Limb (tissue), 2 donors: Measurements from ENCODE around the gene FAM161A.
"Not testable (repeated sequence)": the region's sequence is repeated elsewhere in the genome, so short reads cannot be mapped to it uniquely, and the experiment has no call there.

Experiments used
- DNase-seq, 2 donors: peaks; one replicate each; pipeline ENCODE4 v3.0.0-alpha.2; 2016; ENCODE audit errors: extremely low spot score in 2 of 2

Gene FAM161A

GRCh38 chr2:61853847-61854563, at the start of gene FAM161A:
FAM161A (minus strand) TSS chr2:61854060; CDS start chr2:61854041, 19 bp downstream.
- DNase-seq: peak; percentile 91 to 92

GRCh38 chr2:61900281-61900680, 46.4 kb upstream of the FAM161A start:
- no peak for DNase-seq

- DNase-seq: peak in 1 of 2 donors; percentile 10
Measured at GRCh38 chr2:61898810-61899209, 45.0 kb upstream of the FAM161A start.

- peak; percentile 88 to 97 for DNase-seq
Measured at GRCh38 chr2:61888267-61889055, 34.6 kb upstream of the FAM161A start, which contains the start of gene CCT4. CCT4 (minus strand) TSS chr2:61888656; CDS start chr2:61888507, 149 bp downstream.

GRCh38 chr2:61887717-61888266, 33.9 kb upstream of the FAM161A start:
- no peak for DNase-seq

- DNase-seq: no peak
Measured at GRCh38 chr2:61885896-61886603, 32.2 kb upstream of the FAM161A start.

GRCh38 chr2:61882850-61883249, 29.0 kb upstream of the FAM161A start:
- no peak for DNase-seq

GRCh38 chr2:61879351-61879750, 25.5 kb upstream of the FAM161A start:
- DNase-seq: not testable (repeated sequence)

GRCh38 chr2:61878761-61879160, 24.9 kb upstream of the FAM161A start:
- DNase-seq: no peak

- DNase-seq: no peak
Measured at GRCh38 chr2:61877571-61878245, 23.8 kb upstream of the FAM161A start.

DNA sequence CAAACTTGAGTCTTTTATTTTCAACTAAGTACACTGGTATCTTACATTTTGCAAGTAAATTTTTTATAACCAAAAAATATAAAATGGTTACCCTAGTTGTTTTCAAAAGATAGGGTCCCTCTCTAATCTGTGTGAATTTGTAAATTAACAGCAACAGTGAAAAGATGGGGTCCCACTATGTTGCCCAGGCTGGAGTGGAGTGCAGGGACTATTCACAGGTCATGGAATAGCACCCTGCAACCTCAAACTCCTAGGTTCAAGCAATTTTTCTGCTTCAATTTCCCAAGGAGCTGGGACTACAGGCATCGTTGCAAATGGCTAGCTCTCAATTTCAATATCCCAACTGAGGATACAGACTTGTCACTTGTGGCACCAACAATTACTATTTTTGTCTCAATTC, 22.5 kb upstream of the FAM161A start:
- DNase-seq: no peak

GRCh38 chr2:61866482-61867089, 12.7 kb upstream of the FAM161A start:
- DNase-seq: not testable (repeated sequence)

- DNase-seq: no peak
Measured at GRCh38 chr2:61862085-61862484, 8.2 kb upstream of the FAM161A start.

DNA sequence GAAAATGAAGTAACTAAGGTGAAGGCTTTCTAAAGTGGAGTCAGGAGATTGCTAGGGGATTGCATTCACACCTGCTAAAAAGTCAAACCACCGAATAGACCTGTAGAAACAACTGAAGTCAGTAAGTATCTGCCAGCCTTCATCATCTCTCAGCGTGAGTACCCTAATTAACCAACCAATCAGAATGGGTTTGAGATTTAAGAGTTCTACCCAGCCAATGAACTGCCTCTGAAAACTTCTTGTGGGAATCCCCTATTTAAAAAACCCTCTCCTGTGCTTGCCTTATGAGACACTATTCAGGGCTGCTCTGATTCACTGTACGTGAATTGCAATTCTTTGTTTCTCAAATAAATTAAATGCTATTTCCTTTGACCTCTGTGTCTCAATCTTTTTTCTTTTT, 3.4 kb upstream of the FAM161A start:
- DNase-seq: no peak

DNA sequence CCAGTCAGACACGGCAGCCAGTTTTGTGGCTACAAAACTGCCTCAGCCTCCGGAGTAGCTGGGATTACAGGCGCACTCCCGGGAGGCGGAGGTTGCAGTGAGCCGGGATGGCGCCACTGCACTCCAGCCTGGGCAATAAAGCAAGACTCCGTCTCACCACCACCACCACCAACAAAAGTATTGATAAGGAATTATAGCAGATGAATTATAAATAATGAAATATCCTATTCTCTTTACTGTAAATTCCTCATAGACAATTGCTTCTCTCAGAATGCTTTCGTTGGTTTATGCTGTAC, 1.4 kb upstream of the FAM161A start:
- DNase-seq: no peak

- DNase-seq: peak; percentile 89 to 96
Measured at GRCh38 chr2:61854564-61855317, 881 bp upstream of the FAM161A start.

DNA sequence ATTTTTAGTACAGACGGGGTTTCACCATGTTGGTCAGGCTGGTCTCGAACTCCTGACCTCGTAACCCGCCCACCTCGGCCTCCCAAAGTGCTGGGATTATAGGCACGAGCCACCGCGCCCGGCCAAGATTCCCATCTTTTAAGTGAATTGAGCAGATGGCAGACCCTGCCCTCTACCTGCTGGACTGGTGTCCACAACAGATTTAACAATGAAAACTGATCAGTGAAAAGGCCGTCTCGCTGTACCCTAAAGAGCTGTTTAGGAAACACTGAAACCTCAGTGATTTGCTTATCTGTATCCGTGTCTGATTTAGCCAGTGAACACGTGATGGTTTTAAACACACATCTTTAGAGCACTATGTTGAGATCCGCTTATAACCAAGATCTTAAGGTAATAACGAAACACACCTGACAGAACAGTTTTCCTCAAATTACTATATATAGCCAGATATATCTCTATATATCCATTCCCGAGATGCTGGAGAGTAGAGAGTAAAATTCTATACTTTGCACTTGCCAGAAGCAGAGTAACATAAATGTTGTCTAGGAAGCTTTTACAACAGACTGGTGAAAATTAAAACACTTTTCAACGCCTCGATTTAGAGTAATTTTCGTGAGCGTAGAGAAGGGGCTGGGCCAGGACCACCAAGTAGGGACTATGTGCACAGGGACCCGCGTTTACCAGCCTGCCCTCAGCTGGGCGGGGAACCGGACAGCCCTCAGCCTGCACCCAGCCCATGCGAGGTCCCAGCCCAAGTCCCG, 594 bp downstream of the FAM161A start:
- peak; percentile 33 to 49 for DNase-seq

- not testable (repeated sequence) for DNase-seq
Measured at GRCh38 chr2:61851270-61851669, 2.6 kb downstream of the FAM161A start.

- DNase-seq: no peak
Measured at GRCh38 chr2:61845320-61845719, 8.5 kb downstream of the FAM161A start.
